ENCODE measurements around the gene SH3TC1.

The SH3TC1 gene

GRCh38 chr4:8159537-8160232, 39.4 kb upstream of the SH3TC1 start:
- Mint-ChIP-seq H3K36me3 (ENCODE audit: low read depth) (peaks cover 2% of the 10 kb centered on the region), H3K4me1 (ENCODE audit: low read depth) (peaks cover 19% of the 10 kb centered on the region), H3K9me3 (no peaks in the 10 kb centered on the region), H3K27me3 (peaks cover 9% of the 10 kb centered on the region), H3K4me3 (peak overlapping the region; percentile 95), H3K27ac (no peak overlapping the region)
- DNase-seq: no peak

- no peak overlapping the region for H3K4me3 Mint-ChIP-seq
- H3K9me3 Mint-ChIP-seq: no peaks in the 10 kb centered on the region
- DNase-seq: no peak
- H3K4me1 Mint-ChIP-seq (ENCODE audit: low read depth): peaks cover 18% of the 10 kb centered on the region
- H3K27ac Mint-ChIP-seq: no peak overlapping the region
- H3K36me3 Mint-ChIP-seq (ENCODE audit: low read depth): peaks cover 2% of the 10 kb centered on the region
- H3K27me3 Mint-ChIP-seq: peaks cover 9% of the 10 kb centered on the region
Measured at GRCh38 chr4:8160233-8160560, 38.9 kb upstream of the SH3TC1 start.

GRCh38 chr4:8160572-8160971, 38.5 kb upstream of the SH3TC1 start:
- no peak overlapping the region for H3K27ac Mint-ChIP-seq

GRCh38 chr4:8162625-8163024, 36.5 kb upstream of the SH3TC1 start:
- Mint-ChIP-seq H3K9me3 (peaks cover 2% of the 10 kb centered on the region), H3K4me1 (ENCODE audit: low read depth) (peaks cover 13% of the 10 kb centered on the region), H3K27ac (no peak overlapping the region), H3K36me3 (ENCODE audit: low read depth) (peaks cover 2% of the 10 kb centered on the region), H3K4me3 (no peak overlapping the region), H3K27me3 (peaks cover 2% of the 10 kb centered on the region)
- no peak for DNase-seq

More at GRCh38 chr4:8160572-8160971, 38.5 kb upstream of the SH3TC1 start:
- no peak overlapping the region for H3K4me3 Mint-ChIP-seq
- H3K27me3 Mint-ChIP-seq: peaks cover 9% of the 10 kb centered on the region
- H3K9me3 Mint-ChIP-seq: no peaks in the 10 kb centered on the region
- H3K36me3 Mint-ChIP-seq (ENCODE audit: low read depth): peaks cover 2% of the 10 kb centered on the region
- no peak for DNase-seq
- H3K4me1 Mint-ChIP-seq (ENCODE audit: low read depth): peaks cover 16% of the 10 kb centered on the region

GRCh38 chr4:8163026-8163425, 36.1 kb upstream of the SH3TC1 start:
- Mint-ChIP-seq H3K36me3 (ENCODE audit: low read depth) (peaks cover 2% of the 10 kb centered on the region), H3K27ac (no peak overlapping the region), H3K9me3 (peaks cover 3% of the 10 kb centered on the region), H3K27me3 (no peaks in the 10 kb centered on the region), H3K4me3 (no peak overlapping the region), H3K4me1 (ENCODE audit: low read depth) (peaks cover 13% of the 10 kb centered on the region)
- no peak for DNase-seq

GRCh38 chr4:8163436-8164193, 35.5 kb upstream of the SH3TC1 start:
- no peak for DNase-seq
- Mint-ChIP-seq H3K27ac (no peak overlapping the region), H3K4me3 (no peak overlapping the region), H3K9me3 (peaks cover 9% of the 10 kb centered on the region), H3K4me1 (ENCODE audit: low read depth) (peaks cover 13% of the 10 kb centered on the region), H3K27me3 (no peaks in the 10 kb centered on the region), H3K36me3 (ENCODE audit: low read depth) (peaks cover 2% of the 10 kb centered on the region)

- Mint-ChIP-seq H3K36me3 (ENCODE audit: low read depth) (no peaks in the 10 kb centered on the region), H3K4me1 (ENCODE audit: low read depth) (peaks cover 9% of the 10 kb centered on the region), H3K27me3 (no peaks in the 10 kb centered on the region), H3K4me3 (no peak overlapping the region), H3K9me3 (peaks cover 10% of the 10 kb centered on the region), H3K27ac (no peak overlapping the region)
- no peak for DNase-seq
Measured at GRCh38 chr4:8164194-8164565, 34.9 kb upstream of the SH3TC1 start.

- Mint-ChIP-seq H3K27me3 (no peaks in the 10 kb centered on the region), H3K27ac (no peak overlapping the region), H3K4me1 (ENCODE audit: low read depth) (peaks cover 5% of the 10 kb centered on the region), H3K36me3 (ENCODE audit: low read depth) (no peaks in the 10 kb centered on the region), H3K9me3 (peaks cover 10% of the 10 kb centered on the region), H3K4me3 (no peak overlapping the region)
- no peak for DNase-seq
Measured at GRCh38 chr4:8164687-8165086, 34.4 kb upstream of the SH3TC1 start.

- Mint-ChIP-seq H3K9me3 (peaks cover 10% of the 10 kb centered on the region), H3K4me3 (no peak overlapping the region), H3K27ac (no peak overlapping the region), H3K27me3 (peaks cover 7% of the 10 kb centered on the region), H3K36me3 (ENCODE audit: low read depth) (no peaks in the 10 kb centered on the region), H3K4me1 (ENCODE audit: low read depth) (peaks cover 2% of the 10 kb centered on the region)
- DNase-seq: no peak
Measured at GRCh38 chr4:8165374-8165896, 33.7 kb upstream of the SH3TC1 start.

- H3K36me3 Mint-ChIP-seq (ENCODE audit: low read depth): no peaks in the 10 kb centered on the region
- no peak for DNase-seq
- H3K27me3 Mint-ChIP-seq: peaks cover 20% of the 10 kb centered on the region
- no peak overlapping the region for H3K27ac Mint-ChIP-seq
- H3K4me3 Mint-ChIP-seq: no peak overlapping the region
- H3K4me1 Mint-ChIP-seq (ENCODE audit: low read depth): peaks cover 8% of the 10 kb centered on the region
- peaks cover 10% of the 10 kb centered on the region for H3K9me3 Mint-ChIP-seq
Measured at GRCh38 chr4:8167291-8167690, 31.8 kb upstream of the SH3TC1 start.

- peaks cover 22% of the 10 kb centered on the region for H3K27me3 Mint-ChIP-seq
- H3K4me3 Mint-ChIP-seq: no peak overlapping the region
- no peak overlapping the region for H3K27ac Mint-ChIP-seq
- DNase-seq: no peak
- peaks cover 10% of the 10 kb centered on the region for H3K9me3 Mint-ChIP-seq
- H3K4me1 Mint-ChIP-seq (ENCODE audit: low read depth): peaks cover 10% of the 10 kb centered on the region
- no peaks in the 10 kb centered on the region for H3K36me3 Mint-ChIP-seq (ENCODE audit: low read depth)
Measured at GRCh38 chr4:8167815-8168214, 31.3 kb upstream of the SH3TC1 start.

- no peak for DNase-seq
- H3K27ac Mint-ChIP-seq: no peak overlapping the region
- H3K4me3 Mint-ChIP-seq: no peak overlapping the region
Measured at GRCh38 chr4:8168232-8168631, 30.9 kb upstream of the SH3TC1 start.

GRCh38 chr4:8168832-8169598, 30.1 kb upstream of the SH3TC1 start:
- no peak overlapping the region for H3K27ac Mint-ChIP-seq
- no peak for DNase-seq
- peaks cover 10% of the 10 kb centered on the region for H3K9me3 Mint-ChIP-seq
- H3K4me1 Mint-ChIP-seq (ENCODE audit: low read depth): peaks cover 10% of the 10 kb centered on the region
- no peaks in the 10 kb centered on the region for H3K36me3 Mint-ChIP-seq (ENCODE audit: low read depth)
- H3K27me3 Mint-ChIP-seq: peaks cover 22% of the 10 kb centered on the region
- no peak overlapping the region for H3K4me3 Mint-ChIP-seq

More at GRCh38 chr4:8168232-8168631, 30.9 kb upstream of the SH3TC1 start:
- peaks cover 10% of the 10 kb centered on the region for H3K4me1 Mint-ChIP-seq (ENCODE audit: low read depth)
- H3K9me3 Mint-ChIP-seq: peaks cover 10% of the 10 kb centered on the region
- H3K27me3 Mint-ChIP-seq: peaks cover 22% of the 10 kb centered on the region
- no peaks in the 10 kb centered on the region for H3K36me3 Mint-ChIP-seq (ENCODE audit: low read depth)

- no peak overlapping the region for H3K27ac Mint-ChIP-seq
- DNase-seq: no peak
- H3K27me3 Mint-ChIP-seq: peaks cover 22% of the 10 kb centered on the region
- H3K36me3 Mint-ChIP-seq (ENCODE audit: low read depth): no peaks in the 10 kb centered on the region
- peaks cover 10% of the 10 kb centered on the region for H3K9me3 Mint-ChIP-seq
- peaks cover 10% of the 10 kb centered on the region for H3K4me1 Mint-ChIP-seq (ENCODE audit: low read depth)
- no peak overlapping the region for H3K4me3 Mint-ChIP-seq
Measured at GRCh38 chr4:8169763-8170162, 29.3 kb upstream of the SH3TC1 start.
